Esophagus muscularis mucosa (tissue), 4 donors: ENCODE results near the gene CCDC88C.

Experiments
- CTCF ChIP-seq, 3 experiments: fragments of 200-600 bp in 2 of 3; fragments of 450-650 bp in 1 of 3; sonication (generic) in 2 of 3; IDR thresholded peaks; one replicate each; pipeline ENCODE4 v1.5.1; 2017 to 2019; ENCODE audit warnings: antibody characterized with exemption in 3 of 3, mild to moderate bottlenecking in 2 of 3, moderate library complexity in 1 of 3
- EP300 ChIP-seq: sonication (generic); formaldehyde crosslinking; IDR thresholded peaks from one replicate; pipeline ENCODE4 v1.6.1; 2017; ENCODE audit warnings: antibody characterized with exemption
- POLR2A ChIP-seq: fragments of 450-650 bp; IDR thresholded peaks from one replicate; pipeline ENCODE4 v1.6.1; 2017; ENCODE audit warnings: antibody characterized with exemption, moderate library complexity, mild to moderate bottlenecking, low read depth
- POLR2AphosphoS5 ChIP-seq, 2 donors: sonication (generic); formaldehyde crosslinking; IDR thresholded peaks; one replicate each; pipeline ENCODE4 v1.6.1; 2017; ENCODE audit warnings: antibody characterized with exemption in 2 of 2

- TF ChIP-seq CTCF (IDR thresholded peaks at IDR 0.05) (no peak), POLR2A (no peak), POLR2AphosphoS5 (IDR thresholded peaks at IDR 0.05) (no peak), EP300 (no peak)
Observed at GRCh38 chr14:91293281-91293680, 124.3 kb downstream of the CCDC88C start.
